HL-60 (cell line): Measurements from ENCODE around the gene GPS1.

Experiments used
- GABPA ChIP-seq: IDR thresholded peaks from 2 replicates; pipeline ENCODE4 v1.6.1; 2012; ENCODE audit warnings: low read depth
- POLR2AphosphoS5 ChIP-seq: IDR thresholded peaks from 2 replicates; pipeline ENCODE4 v1.6.1; 2012; ENCODE audit warnings: low read depth
- SPI1 ChIP-seq: IDR thresholded peaks from 2 replicates; pipeline ENCODE4 v1.6.1; 2012; ENCODE audit warnings: low read depth, mild to moderate bottlenecking, borderline replicate concordance
- TF ChIP-seq, protein P1 (sequence below): IDR thresholded peaks from one replicate; pipeline ENCODE4 v1.5.1; 2011; ENCODE audit warnings: low read length, control low read depth, inconsistent platforms; ENCODE audit not compliant: insufficient read depth
- TF ChIP-seq, protein P2 (sequence below): IDR thresholded peaks from 2 replicates; pipeline ENCODE4 v1.6.1; 2012; ENCODE audit warnings: low read depth; ENCODE audit not compliant: insufficient replicate concordance

DNA sequence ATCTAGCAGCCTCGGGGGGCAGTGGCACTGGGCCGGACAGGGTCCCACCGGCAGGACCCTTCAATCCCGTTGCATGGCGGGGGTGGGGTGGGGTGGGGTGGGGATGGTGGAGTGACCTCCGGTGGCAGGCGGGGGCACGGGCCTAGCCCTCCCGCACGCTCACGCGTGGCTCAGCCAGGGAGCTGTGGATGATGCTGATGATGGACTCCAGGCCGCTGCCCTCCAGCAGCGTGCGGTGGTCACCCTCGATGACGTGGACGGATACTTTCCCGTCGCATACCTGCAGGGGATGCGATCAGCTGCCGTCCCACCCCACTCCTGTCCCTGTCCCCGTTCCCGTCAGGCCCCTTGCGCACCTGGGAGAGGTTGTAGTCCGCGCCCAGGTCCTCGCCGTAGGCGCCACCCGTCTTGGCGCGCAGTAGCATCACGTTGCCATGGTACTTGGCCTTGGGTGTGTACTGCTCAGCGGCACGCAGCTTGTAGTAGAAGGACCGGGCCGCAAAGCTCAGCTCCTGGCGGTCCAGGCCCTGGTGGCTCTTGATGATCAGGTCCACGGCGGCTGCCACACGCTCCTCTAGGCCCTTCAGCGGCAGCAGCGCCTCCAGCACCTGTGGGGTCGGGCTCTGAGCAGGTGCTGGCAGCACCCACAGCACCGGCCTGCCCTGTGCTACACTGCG is 27.4 kb downstream of the GPS1 start:
- TF ChIP-seq, protein P1, sequence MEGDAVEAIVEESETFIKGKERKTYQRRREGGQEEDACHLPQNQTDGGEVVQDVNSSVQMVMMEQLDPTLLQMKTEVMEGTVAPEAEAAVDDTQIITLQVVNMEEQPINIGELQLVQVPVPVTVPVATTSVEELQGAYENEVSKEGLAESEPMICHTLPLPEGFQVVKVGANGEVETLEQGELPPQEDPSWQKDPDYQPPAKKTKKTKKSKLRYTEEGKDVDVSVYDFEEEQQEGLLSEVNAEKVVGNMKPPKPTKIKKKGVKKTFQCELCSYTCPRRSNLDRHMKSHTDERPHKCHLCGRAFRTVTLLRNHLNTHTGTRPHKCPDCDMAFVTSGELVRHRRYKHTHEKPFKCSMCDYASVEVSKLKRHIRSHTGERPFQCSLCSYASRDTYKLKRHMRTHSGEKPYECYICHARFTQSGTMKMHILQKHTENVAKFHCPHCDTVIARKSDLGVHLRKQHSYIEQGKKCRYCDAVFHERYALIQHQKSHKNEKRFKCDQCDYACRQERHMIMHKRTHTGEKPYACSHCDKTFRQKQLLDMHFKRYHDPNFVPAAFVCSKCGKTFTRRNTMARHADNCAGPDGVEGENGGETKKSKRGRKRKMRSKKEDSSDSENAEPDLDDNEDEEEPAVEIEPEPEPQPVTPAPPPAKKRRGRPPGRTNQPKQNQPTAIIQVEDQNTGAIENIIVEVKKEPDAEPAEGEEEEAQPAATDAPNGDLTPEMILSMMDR: no peak
- no peak for TF ChIP-seq POLR2AphosphoS5
- TF ChIP-seq, protein P2, sequence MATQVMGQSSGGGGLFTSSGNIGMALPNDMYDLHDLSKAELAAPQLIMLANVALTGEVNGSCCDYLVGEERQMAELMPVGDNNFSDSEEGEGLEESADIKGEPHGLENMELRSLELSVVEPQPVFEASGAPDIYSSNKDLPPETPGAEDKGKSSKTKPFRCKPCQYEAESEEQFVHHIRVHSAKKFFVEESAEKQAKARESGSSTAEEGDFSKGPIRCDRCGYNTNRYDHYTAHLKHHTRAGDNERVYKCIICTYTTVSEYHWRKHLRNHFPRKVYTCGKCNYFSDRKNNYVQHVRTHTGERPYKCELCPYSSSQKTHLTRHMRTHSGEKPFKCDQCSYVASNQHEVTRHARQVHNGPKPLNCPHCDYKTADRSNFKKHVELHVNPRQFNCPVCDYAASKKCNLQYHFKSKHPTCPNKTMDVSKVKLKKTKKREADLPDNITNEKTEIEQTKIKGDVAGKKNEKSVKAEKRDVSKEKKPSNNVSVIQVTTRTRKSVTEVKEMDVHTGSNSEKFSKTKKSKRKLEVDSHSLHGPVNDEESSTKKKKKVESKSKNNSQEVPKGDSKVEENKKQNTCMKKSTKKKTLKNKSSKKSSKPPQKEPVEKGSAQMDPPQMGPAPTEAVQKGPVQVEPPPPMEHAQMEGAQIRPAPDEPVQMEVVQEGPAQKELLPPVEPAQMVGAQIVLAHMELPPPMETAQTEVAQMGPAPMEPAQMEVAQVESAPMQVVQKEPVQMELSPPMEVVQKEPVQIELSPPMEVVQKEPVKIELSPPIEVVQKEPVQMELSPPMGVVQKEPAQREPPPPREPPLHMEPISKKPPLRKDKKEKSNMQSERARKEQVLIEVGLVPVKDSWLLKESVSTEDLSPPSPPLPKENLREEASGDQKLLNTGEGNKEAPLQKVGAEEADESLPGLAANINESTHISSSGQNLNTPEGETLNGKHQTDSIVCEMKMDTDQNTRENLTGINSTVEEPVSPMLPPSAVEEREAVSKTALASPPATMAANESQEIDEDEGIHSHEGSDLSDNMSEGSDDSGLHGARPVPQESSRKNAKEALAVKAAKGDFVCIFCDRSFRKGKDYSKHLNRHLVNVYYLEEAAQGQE: no peak
- no peak for TF ChIP-seq GABPA
- TF ChIP-seq SPI1: no peak
